Osteoblast (primary cell): Measurements from ENCODE around the gene KCNQ1. TPM values are rescaled to one million over a fixed set of nuclear protein-coding genes. Genes with fewer than 3 reads are reported as not detected.

Experiments used
- DNase-seq: peaks from one replicate; pipeline ENCODE4 v3.0.0; 2011; ENCODE audit warnings: low spot score, mixed read lengths; ENCODE audit not compliant: insufficient read length; ENCODE audit errors: missing footprints
- H2AFZ ChIP-seq: 2 replicates; pipeline ENCODE4 v1.6.0; 2011; ENCODE audit warnings: mild to moderate bottlenecking, low read length
- H3K27ac ChIP-seq: 2 replicates; pipeline ENCODE4 v1.5.1; 2011; ENCODE audit warnings: mild to moderate bottlenecking, low read depth, low read length, moderate library complexity
- H3K27me3 ChIP-seq: 2 replicates; pipeline ENCODE4 v1.6.0; 2012; ENCODE audit warnings: mild to moderate bottlenecking, control low read depth, inconsistent platforms, low read length, moderate library complexity; ENCODE audit not compliant: insufficient read depth
- H3K36me3 ChIP-seq: 2 replicates; pipeline ENCODE4 v1.5.1; 2011; ENCODE audit warnings: mild to moderate bottlenecking, low read length, control low read depth, moderate library complexity; ENCODE audit not compliant: insufficient read depth
- H3K4me1 ChIP-seq: 2 replicates; pipeline ENCODE4 v1.5.1; 2011; ENCODE audit warnings: mild to moderate bottlenecking, low read length, control low read depth, moderate library complexity; ENCODE audit not compliant: insufficient read depth
- H3K4me2 ChIP-seq: 2 replicates; pipeline ENCODE4 v1.6.0; 2011; ENCODE audit warnings: mild to moderate bottlenecking, low read length; ENCODE audit not compliant: insufficient read depth
- H3K4me3 ChIP-seq: fragments of 200-600 bp; sonication (generic); 3 replicates; pipeline ENCODE4 v1.5.1; 2012; ENCODE audit warnings: mild to moderate bottlenecking, low read length, inconsistent platforms; ENCODE audit not compliant: insufficient read depth
- H3K79me2 ChIP-seq: 2 replicates; pipeline ENCODE4 v1.6.0; 2012; ENCODE audit warnings: mild to moderate bottlenecking, low read length, control low read depth, inconsistent platforms; ENCODE audit not compliant: insufficient read depth
- H3K9me3 ChIP-seq: 2 replicates; pipeline ENCODE4 v1.5.1; 2011; ENCODE audit warnings: low read depth, low read length, control low read depth
- H4K20me1 ChIP-seq: 2 replicates; pipeline ENCODE4 v1.6.0; 2012; ENCODE audit warnings: mild to moderate bottlenecking, low read length, control low read depth; ENCODE audit not compliant: insufficient read depth
- CTCF ChIP-seq: IDR thresholded peaks from 2 replicates; pipeline ENCODE4 v1.5.1; 2011; ENCODE audit warnings: mild to moderate bottlenecking, low read depth, low read length, moderate library complexity; ENCODE audit errors: extremely low read depth
- total RNA-seq: library from RNA; depleted of rRNA; stranded (reverse); fragments of >200 nt; gene quantifications from 2 replicates; pipeline ENCODE4 v1.2.3, GENCODE V29; 2012

The KCNQ1 gene
- total RNA-seq, 1 donor, result not detected

- Histone ChIP-seq H3K4me2 (no peak overlapping the region), H2AFZ (no peak overlapping the region), H4K20me1 (peaks cover 9% of the 10 kb centered on the region), H3K79me2 (peaks cover 23% of the 10 kb centered on the region), H3K27ac (no peak overlapping the region), H3K4me1 (peaks cover 9% of the 10 kb centered on the region), H3K36me3 (peaks cover 17% of the 10 kb centered on the region), H3K9me3 (no peaks in the 10 kb centered on the region), H3K27me3 (no peaks in the 10 kb centered on the region), H3K4me3 (no peak overlapping the region)
- no peak for TF ChIP-seq CTCF
- no peak for DNase-seq
Observed at GRCh38 chr11:2404735-2405196, 40.0 kb upstream of the KCNQ1 start.

DNA sequence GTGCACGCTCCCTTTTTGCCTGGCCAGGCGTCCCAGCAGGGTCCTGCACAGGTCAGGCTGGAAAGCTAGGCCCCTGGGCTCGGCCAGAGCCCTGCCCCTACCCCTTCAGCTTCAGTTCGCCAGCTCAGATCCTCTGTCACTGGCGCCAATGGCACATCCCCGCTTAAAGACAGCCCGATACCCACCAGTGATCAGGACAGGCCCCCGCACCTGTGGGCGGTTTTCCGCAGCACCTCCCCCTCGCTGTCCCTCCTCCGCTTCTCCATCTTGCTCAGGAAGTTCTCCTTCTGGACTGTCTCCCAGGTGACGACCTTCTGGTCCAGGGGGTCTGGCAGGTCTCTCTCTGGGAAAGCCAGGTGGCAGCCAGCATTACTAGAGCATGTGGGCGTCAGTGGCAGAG lies 38.4 kb upstream of the KCNQ1 start:
- Histone ChIP-seq H3K79me2 (peaks cover 14% of the 10 kb centered on the region), H3K4me3 (no peak overlapping the region), H3K9me3 (no peaks in the 10 kb centered on the region), H2AFZ (no peak overlapping the region), H3K4me2 (no peak overlapping the region), H3K4me1 (peaks cover 7% of the 10 kb centered on the region), H3K36me3 (peaks cover 17% of the 10 kb centered on the region), H3K27me3 (no peaks in the 10 kb centered on the region), H4K20me1 (peaks cover 7% of the 10 kb centered on the region), H3K27ac (no peak overlapping the region)
- TF ChIP-seq CTCF, result no peak
- no peak for DNase-seq

- Histone ChIP-seq H3K4me3 (no peak overlapping the region), H2AFZ (no peak overlapping the region), H3K4me1 (peaks cover 2% of the 10 kb centered on the region), H3K79me2 (peaks cover 9% of the 10 kb centered on the region), H4K20me1 (peaks cover 2% of the 10 kb centered on the region), H3K27ac (no peak overlapping the region), H3K4me2 (no peak overlapping the region), H3K27me3 (no peaks in the 10 kb centered on the region), H3K9me3 (no peaks in the 10 kb centered on the region), H3K36me3 (peaks cover 17% of the 10 kb centered on the region)
- no peak for TF ChIP-seq CTCF
- no peak for DNase-seq
Observed at GRCh38 chr11:2406878-2407410, 37.9 kb upstream of the KCNQ1 start.

DNA sequence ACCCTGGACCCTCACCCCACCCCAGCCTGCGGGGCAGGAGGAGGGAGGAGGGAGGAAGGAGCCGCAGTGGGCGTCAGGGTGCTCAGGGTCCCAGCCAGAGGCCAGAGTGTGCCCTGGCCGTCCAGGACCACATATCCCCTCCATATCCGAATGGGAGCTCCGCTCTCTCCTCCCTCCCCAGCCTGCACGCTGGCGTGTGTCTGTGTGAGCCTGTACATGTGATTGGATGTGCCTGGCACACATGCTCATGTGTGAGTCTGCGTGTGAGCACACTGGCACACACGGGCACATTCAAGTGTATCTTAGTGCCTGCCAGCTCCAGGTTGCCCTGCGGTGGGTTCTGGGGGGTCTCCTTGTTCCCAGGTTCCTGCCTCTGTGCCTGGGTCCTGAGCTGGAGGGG lies 36.1 kb upstream of the KCNQ1 start:
- H3K4me2 ChIP-seq, result no peak overlapping the region
- no peak overlapping the region for H2AFZ ChIP-seq
- no peaks in the 10 kb centered on the region for H3K4me1 ChIP-seq
- H3K27me3 ChIP-seq, result no peaks in the 10 kb centered on the region
- H3K27ac ChIP-seq, result no peak overlapping the region
- no peak for DNase-seq
- peaks cover 4% of the 10 kb centered on the region for H3K36me3 ChIP-seq
- no peak for TF ChIP-seq CTCF
- H3K9me3 ChIP-seq, result no peaks in the 10 kb centered on the region
- no peak overlapping the region for H3K4me3 ChIP-seq
- H3K79me2 ChIP-seq, result no peaks in the 10 kb centered on the region
- H4K20me1 ChIP-seq, result no peaks in the 10 kb centered on the region
